ENCODE measurements around the gene PPP1R1C.

The PPP1R1C gene

GRCh38 chr2:182031956-182032355 is 46.3 kb downstream of the PPP1R1C start:
- Histone ChIP-seq H3K36me3 (ENCODE audit: control insufficient read depth, insufficient read depth, low read length) (no peaks in the 10 kb centered on the region), H3K9ac (ENCODE audit: low read depth, low read length) (no peak overlapping the region), H3K4me3 (ENCODE audit: low read depth, low read length) (no peak overlapping the region), H3K4me1 (ENCODE audit: control insufficient read depth, insufficient read depth, low read length) (no peaks in the 10 kb centered on the region), H3K27me3 (ENCODE audit: control insufficient read depth, insufficient read depth, low read length) (no peaks in the 10 kb centered on the region), H3K9me3 (ENCODE audit: control insufficient read depth, insufficient read depth, low read length) (no peaks in the 10 kb centered on the region)

GRCh38 chr2:182033449-182033848 is 47.8 kb downstream of the PPP1R1C start:
- Histone ChIP-seq H3K9me3 (ENCODE audit: control insufficient read depth, insufficient read depth, low read length) (no peaks in the 10 kb centered on the region), H3K36me3 (ENCODE audit: control insufficient read depth, insufficient read depth, low read length) (no peaks in the 10 kb centered on the region), H3K9ac (ENCODE audit: low read depth, low read length) (no peak overlapping the region), H3K27me3 (ENCODE audit: control insufficient read depth, insufficient read depth, low read length) (no peaks in the 10 kb centered on the region), H3K4me3 (ENCODE audit: low read depth, low read length) (no peak overlapping the region), H3K4me1 (ENCODE audit: control insufficient read depth, insufficient read depth, low read length) (no peaks in the 10 kb centered on the region)

- no peaks in the 10 kb centered on the region for H3K36me3 ChIP-seq (ENCODE audit: control insufficient read depth, insufficient read depth, low read length)
- H3K27me3 ChIP-seq (ENCODE audit: control insufficient read depth, insufficient read depth, low read length) = no peaks in the 10 kb centered on the region
- no peaks in the 10 kb centered on the region for H3K9me3 ChIP-seq (ENCODE audit: control insufficient read depth, insufficient read depth, low read length)
- H3K9ac ChIP-seq (ENCODE audit: low read depth, low read length) = no peak overlapping the region
- H3K4me3 ChIP-seq (ENCODE audit: low read depth, low read length) = no peak overlapping the region
- no peaks in the 10 kb centered on the region for H3K4me1 ChIP-seq (ENCODE audit: control insufficient read depth, insufficient read depth, low read length)
These were observed 52.9 kb downstream of the PPP1R1C start for GRCh38 chr2:182038576-182038975.

DNA sequence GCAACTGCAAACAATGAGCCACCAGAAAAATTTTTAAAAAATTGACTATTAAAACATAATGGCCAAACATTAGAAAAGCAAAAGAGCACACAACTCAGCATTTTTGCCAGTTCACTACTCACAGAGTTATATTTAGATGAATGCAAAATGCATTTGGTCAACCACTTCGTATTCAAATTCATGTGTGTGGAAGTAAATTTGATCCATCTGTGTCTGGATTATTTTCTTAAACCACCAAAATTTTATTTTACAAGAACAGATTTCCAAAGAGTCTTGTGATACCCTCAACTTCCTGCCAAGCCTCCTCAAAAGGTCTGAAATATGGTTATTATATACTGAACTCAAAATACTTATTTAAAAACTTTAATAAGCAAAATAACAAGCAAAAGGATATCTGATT is 57.4 kb downstream of the PPP1R1C start:
- no peaks in the 10 kb centered on the region for H3K36me3 ChIP-seq (ENCODE audit: control insufficient read depth, insufficient read depth, low read length)
- H3K4me1 ChIP-seq (ENCODE audit: control insufficient read depth, insufficient read depth, low read length) = no peaks in the 10 kb centered on the region
- no peak overlapping the region for H3K4me3 ChIP-seq (ENCODE audit: low read depth, low read length)
- no peaks in the 10 kb centered on the region for H3K27me3 ChIP-seq (ENCODE audit: control insufficient read depth, insufficient read depth, low read length)
- no peaks in the 10 kb centered on the region for H3K9me3 ChIP-seq (ENCODE audit: control insufficient read depth, insufficient read depth, low read length)
- H3K9ac ChIP-seq (ENCODE audit: low read depth, low read length) = no peak overlapping the region

DNA sequence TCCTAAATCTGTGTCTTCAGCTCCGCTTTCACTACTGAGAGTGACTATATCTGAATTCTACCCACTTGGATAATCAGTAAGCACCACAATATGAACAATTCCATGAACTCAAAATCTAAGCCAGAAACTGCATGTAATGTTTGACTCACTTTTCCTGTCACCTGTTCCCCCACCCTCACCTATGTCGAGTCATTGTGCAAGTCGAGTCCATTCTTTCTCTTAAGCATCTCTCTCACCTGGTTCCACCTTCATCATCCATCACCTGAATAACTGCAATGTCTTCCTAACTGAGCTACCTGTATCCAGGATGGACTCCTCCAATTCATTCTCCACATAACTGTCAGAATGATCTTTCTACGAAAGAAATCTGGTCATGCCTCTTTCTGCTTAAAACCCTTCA is 58.2 kb downstream of the PPP1R1C start:
- no peaks in the 10 kb centered on the region for H3K4me1 ChIP-seq (ENCODE audit: control insufficient read depth, insufficient read depth, low read length)
- H3K27me3 ChIP-seq (ENCODE audit: control insufficient read depth, insufficient read depth, low read length) = no peaks in the 10 kb centered on the region
- H3K4me3 ChIP-seq (ENCODE audit: low read depth, low read length) = no peak overlapping the region
- H3K36me3 ChIP-seq (ENCODE audit: control insufficient read depth, insufficient read depth, low read length) = no peaks in the 10 kb centered on the region
- no peak overlapping the region for H3K9ac ChIP-seq (ENCODE audit: low read depth, low read length)
- H3K9me3 ChIP-seq (ENCODE audit: control insufficient read depth, insufficient read depth, low read length) = no peaks in the 10 kb centered on the region

DNA sequence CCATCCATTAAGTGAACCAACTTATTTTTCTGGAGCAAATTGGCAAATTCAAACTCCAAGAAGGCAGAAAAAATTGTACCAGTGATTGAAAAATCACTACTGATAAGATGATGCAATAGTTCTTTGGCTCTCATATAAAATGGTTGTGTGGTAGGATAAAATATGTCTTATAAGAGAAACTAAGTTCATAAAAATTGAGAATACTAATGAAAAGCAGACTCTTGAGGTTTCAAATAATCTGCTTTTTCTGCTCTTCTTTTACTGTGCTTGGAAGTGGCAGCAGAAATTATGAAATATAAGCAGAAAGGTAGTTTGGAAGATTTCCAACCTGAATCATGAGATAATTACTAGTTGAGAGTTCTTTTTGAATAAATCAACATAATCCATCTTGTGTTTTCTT is 61.9 kb downstream of the PPP1R1C start:
- Histone ChIP-seq H3K36me3 (ENCODE audit: control insufficient read depth, insufficient read depth, low read length) (no peaks in the 10 kb centered on the region), H3K9me3 (ENCODE audit: control insufficient read depth, insufficient read depth, low read length) (no peaks in the 10 kb centered on the region), H3K27me3 (ENCODE audit: control insufficient read depth, insufficient read depth, low read length) (no peaks in the 10 kb centered on the region), H3K9ac (ENCODE audit: low read depth, low read length) (no peak overlapping the region), H3K4me1 (ENCODE audit: control insufficient read depth, insufficient read depth, low read length) (no peaks in the 10 kb centered on the region), H3K4me3 (ENCODE audit: low read depth, low read length) (no peak overlapping the region)

DNA sequence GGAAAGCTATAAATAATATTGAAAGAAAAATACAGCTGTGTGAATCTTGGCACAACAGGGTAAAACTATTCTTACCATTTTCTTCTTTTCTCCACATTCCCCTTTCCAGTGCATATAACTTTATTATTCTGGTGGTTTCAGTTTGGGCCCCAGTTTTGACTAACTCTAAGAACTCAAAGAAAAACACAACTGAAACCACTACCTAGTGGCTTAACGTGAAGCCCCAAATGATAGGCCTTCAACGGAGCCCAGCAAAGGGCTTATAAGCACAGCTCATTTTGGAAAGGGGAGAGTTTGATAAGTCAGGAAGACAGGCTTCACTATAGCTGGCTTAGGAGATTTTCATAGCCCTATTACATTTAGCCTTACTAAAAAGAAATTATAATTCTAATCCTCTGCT is 62.4 kb downstream of the PPP1R1C start:
- no peak overlapping the region for H3K4me3 ChIP-seq (ENCODE audit: low read depth, low read length)
- no peaks in the 10 kb centered on the region for H3K27me3 ChIP-seq (ENCODE audit: control insufficient read depth, insufficient read depth, low read length)
- no peaks in the 10 kb centered on the region for H3K4me1 ChIP-seq (ENCODE audit: control insufficient read depth, insufficient read depth, low read length)
- H3K9ac ChIP-seq (ENCODE audit: low read depth, low read length) = no peak overlapping the region
- no peaks in the 10 kb centered on the region for H3K36me3 ChIP-seq (ENCODE audit: control insufficient read depth, insufficient read depth, low read length)
- no peaks in the 10 kb centered on the region for H3K9me3 ChIP-seq (ENCODE audit: control insufficient read depth, insufficient read depth, low read length)

- no peak overlapping the region for H3K9ac ChIP-seq (ENCODE audit: low read depth, low read length)
These were observed 63.0 kb downstream of the PPP1R1C start for GRCh38 chr2:182048621-182049020.

GRCh38 chr2:182049372-182050148 is 63.9 kb downstream of the PPP1R1C start:
- Histone ChIP-seq H3K36me3 (ENCODE audit: control insufficient read depth, insufficient read depth, low read length) (no peaks in the 10 kb centered on the region), H3K9ac (ENCODE audit: low read depth, low read length) (no peak overlapping the region), H3K27me3 (ENCODE audit: control insufficient read depth, insufficient read depth, low read length) (no peaks in the 10 kb centered on the region), H3K4me1 (ENCODE audit: control insufficient read depth, insufficient read depth, low read length) (no peaks in the 10 kb centered on the region), H3K9me3 (ENCODE audit: control insufficient read depth, insufficient read depth, low read length) (no peaks in the 10 kb centered on the region), H3K4me3 (ENCODE audit: low read depth, low read length) (no peak overlapping the region)

More at GRCh38 chr2:182048621-182049020, 63.0 kb downstream of the PPP1R1C start:
- H3K27me3 ChIP-seq (ENCODE audit: control insufficient read depth, insufficient read depth, low read length) = no peaks in the 10 kb centered on the region
- no peak overlapping the region for H3K4me3 ChIP-seq (ENCODE audit: low read depth, low read length)
- no peaks in the 10 kb centered on the region for H3K4me1 ChIP-seq (ENCODE audit: control insufficient read depth, insufficient read depth, low read length)
- H3K9me3 ChIP-seq (ENCODE audit: control insufficient read depth, insufficient read depth, low read length) = no peaks in the 10 kb centered on the region
- no peaks in the 10 kb centered on the region for H3K36me3 ChIP-seq (ENCODE audit: control insufficient read depth, insufficient read depth, low read length)

DNA sequence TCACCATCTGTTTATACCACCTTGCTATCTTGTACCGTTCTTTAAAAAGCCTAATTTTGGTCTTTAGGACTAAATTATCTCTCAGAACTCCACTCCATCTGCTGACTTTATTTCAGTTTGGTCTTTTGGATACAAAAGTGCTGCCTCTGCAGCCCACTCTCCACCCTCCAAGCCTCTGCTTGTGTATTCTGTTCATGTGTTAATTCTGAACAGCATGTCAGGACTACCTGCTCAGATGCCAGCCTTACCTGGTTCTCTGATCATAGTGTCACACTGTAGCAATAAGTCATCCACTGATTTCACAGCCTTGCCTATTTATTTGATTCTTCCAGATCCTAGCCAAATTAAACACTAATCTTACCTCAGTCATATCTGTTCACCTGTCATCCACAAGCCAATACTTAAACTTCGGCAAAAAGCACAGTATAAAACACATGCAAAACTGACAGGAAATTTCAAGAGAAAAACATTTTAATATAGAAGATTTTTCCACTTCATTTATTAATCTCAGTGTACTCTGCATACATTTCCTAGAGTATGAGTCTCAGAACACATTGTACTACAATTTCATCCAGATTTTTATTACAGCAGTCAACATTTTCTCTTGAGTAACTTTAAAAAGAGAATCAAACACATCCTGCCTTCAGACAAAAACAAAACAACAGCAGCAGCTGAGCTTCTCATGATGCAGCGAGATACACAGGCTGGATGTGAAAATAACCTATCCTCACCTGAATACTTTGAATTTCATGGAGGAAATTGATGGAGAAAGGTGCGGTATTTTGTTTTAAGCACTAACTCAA is 64.9 kb downstream of the PPP1R1C start:
- Histone ChIP-seq H3K9me3 (ENCODE audit: control insufficient read depth, insufficient read depth, low read length) (no peaks in the 10 kb centered on the region), H3K4me3 (ENCODE audit: low read depth, low read length) (no peak overlapping the region), H3K9ac (ENCODE audit: low read depth, low read length) (no peak overlapping the region), H3K27me3 (ENCODE audit: control insufficient read depth, insufficient read depth, low read length) (no peaks in the 10 kb centered on the region), H3K4me1 (ENCODE audit: control insufficient read depth, insufficient read depth, low read length) (no peaks in the 10 kb centered on the region), H3K36me3 (ENCODE audit: control insufficient read depth, insufficient read depth, low read length) (no peaks in the 10 kb centered on the region)

DNA sequence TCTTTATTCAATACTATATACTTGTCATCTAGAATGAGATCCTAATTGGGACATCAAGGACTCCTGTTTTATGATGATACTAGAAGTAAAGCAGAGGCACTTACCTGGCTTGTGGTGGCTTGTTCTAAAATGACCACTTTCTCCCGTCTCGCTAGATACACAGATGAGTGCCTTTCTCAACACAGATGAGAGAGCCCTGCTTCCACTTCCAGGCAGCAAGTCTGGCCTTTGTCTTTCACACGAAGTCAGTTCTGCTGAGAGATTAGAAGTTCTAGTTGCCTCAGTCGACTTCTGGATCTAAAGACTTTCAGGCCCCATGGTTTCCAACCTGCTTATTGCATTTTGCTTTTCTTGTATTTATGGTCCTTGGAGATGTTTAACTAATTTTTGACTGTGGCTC is 70.3 kb downstream of the PPP1R1C start:
- H3K9me3 ChIP-seq (ENCODE audit: control insufficient read depth, insufficient read depth, low read length) = no peaks in the 10 kb centered on the region
- no peaks in the 10 kb centered on the region for H3K27me3 ChIP-seq (ENCODE audit: control insufficient read depth, insufficient read depth, low read length)
- no peaks in the 10 kb centered on the region for H3K36me3 ChIP-seq (ENCODE audit: control insufficient read depth, insufficient read depth, low read length)
- no peak overlapping the region for H3K9ac ChIP-seq (ENCODE audit: low read depth, low read length)
- H3K4me3 ChIP-seq (ENCODE audit: low read depth, low read length) = no peak overlapping the region
- H3K4me1 ChIP-seq (ENCODE audit: control insufficient read depth, insufficient read depth, low read length) = no peaks in the 10 kb centered on the region

- Histone ChIP-seq H3K4me1 (ENCODE audit: control insufficient read depth, insufficient read depth, low read length) (no peaks in the 10 kb centered on the region), H3K4me3 (ENCODE audit: low read depth, low read length) (no peak overlapping the region), H3K36me3 (ENCODE audit: control insufficient read depth, insufficient read depth, low read length) (no peaks in the 10 kb centered on the region), H3K9ac (ENCODE audit: low read depth, low read length) (no peak overlapping the region), H3K27me3 (ENCODE audit: control insufficient read depth, insufficient read depth, low read length) (no peaks in the 10 kb centered on the region), H3K9me3 (ENCODE audit: control insufficient read depth, insufficient read depth, low read length) (no peaks in the 10 kb centered on the region)
These were observed 71.3 kb downstream of the PPP1R1C start for GRCh38 chr2:182057002-182057401.
